Stimulated activated CD4-positive, alpha-beta T cell treated with anti-CD3 and anti-CD28 coated beads, Interleukin-15, amount 100 ng/mL, for 48 hours (primary cell): ENCODE data around the gene TPRX1.
"Not testable (repeated sequence)": the region's sequence is repeated elsewhere in the genome, so short reads cannot be mapped to it uniquely, and the experiment has no call there.

Experiments
- DNase-seq, 2 donors: peaks; one replicate each; pipeline ENCODE4 v3.0.0-alpha.2; 2020; ENCODE audit warnings: low read depth in 2 of 2

The TPRX1 gene

DNA sequence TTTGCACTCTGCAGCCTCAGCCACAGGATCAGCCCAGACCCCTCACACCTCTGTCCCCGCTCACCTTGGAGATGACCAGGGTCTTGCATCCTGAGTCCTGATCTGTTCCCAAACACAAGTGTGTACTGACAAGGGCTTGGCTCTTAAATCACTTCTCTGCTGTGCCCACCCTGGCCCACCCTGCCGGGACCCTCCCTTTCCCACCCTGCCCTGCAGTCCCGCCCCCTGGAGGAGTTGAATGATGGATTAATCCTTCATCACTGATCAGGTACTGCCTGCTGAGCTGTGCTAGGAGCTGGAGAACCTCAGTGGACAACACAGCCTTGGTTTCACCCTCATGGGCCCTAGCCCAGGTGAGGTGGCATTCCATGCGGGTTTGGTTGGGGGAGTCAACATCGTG lies at the start of gene TPRX1:
TPRX1 (minus strand) TSS at position 101 of the 400 bp plus-strand sequence; CDS start at position 89, 12 bp downstream.
- DNase-seq: not testable (repeated sequence)

- DNase-seq: no peak
Measured at GRCh38 chr19:47853003-47853402, 48.7 kb upstream of the TPRX1 start.

GRCh38 chr19:47848823-47849473 lies 44.6 kb upstream of the TPRX1 start:
- peak; percentile 11 to 31 for DNase-seq

DNA sequence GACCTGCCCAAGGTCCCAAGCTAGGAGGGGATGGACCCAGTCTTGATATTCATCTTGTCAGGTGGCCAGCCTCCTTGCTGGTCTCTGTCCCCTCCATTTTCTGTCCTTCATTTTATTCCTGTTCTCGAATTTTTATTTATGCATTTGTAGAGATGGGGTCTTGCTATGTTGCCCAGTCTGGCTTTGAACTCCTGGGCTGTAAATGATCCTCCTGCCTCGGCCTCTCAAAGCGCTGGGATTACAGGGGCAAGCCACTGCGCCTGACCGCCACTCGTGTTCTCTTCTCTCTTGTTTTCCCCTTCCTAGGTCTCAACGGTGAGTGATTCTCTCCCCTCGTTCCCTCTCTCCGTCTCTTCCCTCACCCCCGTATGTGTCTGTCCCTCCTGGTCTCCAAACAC lies 44.1 kb upstream of the TPRX1 start:
- no peak for DNase-seq

DNA sequence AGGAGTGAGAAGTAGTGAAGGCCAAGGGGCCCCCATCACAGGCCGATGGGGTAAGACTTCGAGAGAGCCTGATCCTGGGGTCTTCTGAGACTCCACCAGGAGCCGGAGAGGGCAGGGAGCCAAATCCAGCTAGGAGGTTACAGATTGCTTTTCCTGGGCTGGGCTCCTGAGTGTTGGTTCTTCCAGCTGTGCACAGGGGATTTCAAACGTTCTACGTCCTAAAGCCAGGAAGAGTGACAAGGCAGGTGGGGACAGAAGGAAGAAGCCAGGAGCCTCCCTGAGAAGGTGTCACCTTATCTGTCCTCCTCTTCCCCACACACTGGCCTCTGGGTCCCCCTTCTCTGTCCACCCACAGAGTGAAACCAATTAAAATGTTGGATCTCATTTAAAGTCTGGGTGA lies 38.6 kb upstream of the TPRX1 start:
- no peak for DNase-seq

GRCh38 chr19:47839913-47840312 lies 35.6 kb upstream of the TPRX1 start:
- no peak for DNase-seq

DNA sequence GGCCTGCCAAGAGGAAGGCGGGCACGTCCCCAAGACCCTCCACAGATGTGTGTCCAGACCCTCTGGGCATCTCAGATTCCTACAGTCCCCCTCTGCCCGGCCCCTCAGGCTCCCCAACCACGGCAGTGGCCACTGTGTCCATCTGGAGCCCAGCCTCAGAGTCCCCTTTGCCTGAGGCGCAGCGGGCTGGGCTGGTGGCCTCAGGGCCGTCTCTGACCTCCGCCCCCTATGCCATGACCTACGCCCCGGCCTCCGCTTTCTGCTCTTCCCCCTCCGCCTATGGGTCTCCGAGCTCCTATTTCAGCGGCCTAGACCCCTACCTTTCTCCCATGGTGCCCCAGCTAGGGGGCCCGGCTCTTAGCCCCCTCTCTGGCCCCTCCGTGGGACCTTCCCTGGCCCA lies 35.1 kb upstream of the TPRX1 start:
- DNase-seq: no peak

DNA sequence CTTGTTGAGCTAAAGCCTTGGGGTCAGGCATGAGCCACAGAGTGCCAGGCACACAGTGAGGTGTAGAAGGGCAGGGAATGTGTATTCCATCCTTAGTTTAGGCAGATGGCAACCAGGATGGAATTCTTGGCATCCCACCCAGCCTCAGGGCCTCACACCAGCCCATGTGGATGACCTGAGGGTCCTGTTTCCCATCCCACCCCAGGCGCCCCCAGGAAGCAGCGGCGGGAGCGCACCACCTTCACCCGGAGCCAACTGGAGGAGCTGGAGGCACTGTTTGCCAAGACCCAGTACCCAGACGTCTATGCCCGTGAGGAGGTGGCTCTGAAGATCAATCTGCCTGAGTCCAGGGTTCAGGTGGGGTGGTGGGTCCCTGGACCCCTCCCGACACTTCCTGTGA lies 31.7 kb upstream of the TPRX1 start:
- DNase-seq: no peak

GRCh38 chr19:47832723-47833122 lies 28.4 kb upstream of the TPRX1 start:
- DNase-seq: no peak

DNA sequence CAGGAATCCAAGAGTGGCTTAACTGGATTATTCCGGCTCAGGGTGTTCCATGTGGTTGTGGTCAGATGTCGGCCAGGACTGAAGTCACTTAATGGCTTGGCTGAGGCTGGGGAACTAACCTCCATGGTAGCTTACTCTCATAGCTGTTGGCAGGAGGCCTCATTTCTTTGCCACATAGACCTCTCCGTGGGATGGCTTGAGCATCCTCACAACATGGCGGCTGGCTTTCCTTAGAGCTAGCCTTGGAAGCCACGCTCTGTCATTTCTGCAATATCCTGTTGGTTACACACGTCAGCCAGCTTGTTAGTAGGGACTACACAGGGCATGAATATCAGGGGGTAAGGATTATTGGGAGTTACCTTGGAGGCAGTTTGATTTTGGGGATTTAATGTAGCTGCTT lies 22.4 kb upstream of the TPRX1 start:
- no peak for DNase-seq

- DNase-seq: no peak
Measured at GRCh38 chr19:47824396-47824795, 20.0 kb upstream of the TPRX1 start.

DNA sequence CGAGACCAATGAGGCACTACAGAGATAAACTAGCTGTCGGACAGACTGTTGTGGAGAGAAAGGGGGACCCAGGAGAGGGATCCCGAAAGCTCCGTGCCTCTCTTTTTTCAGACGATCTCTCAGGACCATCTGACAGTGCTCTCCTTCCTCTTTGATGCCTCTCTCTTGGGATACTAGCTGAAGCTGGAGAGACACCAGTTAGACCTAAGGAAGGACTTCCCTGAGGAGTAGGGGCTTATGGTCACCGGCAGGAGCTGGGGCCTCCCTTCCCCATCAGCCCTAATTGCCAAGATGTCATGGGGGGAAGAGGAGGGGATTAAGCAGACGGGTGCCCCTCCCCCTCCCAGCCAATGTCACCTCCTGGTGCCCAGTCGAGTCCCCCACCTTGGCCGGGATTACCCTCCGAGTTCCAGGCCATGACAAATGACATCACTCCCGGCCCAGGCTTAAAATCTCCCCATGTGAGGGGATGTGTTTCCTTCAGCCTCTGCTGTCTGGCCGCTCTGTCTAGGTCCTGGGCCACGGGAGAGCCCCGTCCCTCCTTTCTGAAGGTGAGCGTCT lies 17.2 kb upstream of the TPRX1 start, which contains the start of gene CRX:
CRX (plus strand) TSS at position 478 of the 561 bp plus-strand sequence. CDS start 12,507 bp downstream, outside the sequence.
- no peak for DNase-seq

- DNase-seq: no peak
Measured at GRCh38 chr19:47820410-47820809, 16.1 kb upstream of the TPRX1 start.

DNA sequence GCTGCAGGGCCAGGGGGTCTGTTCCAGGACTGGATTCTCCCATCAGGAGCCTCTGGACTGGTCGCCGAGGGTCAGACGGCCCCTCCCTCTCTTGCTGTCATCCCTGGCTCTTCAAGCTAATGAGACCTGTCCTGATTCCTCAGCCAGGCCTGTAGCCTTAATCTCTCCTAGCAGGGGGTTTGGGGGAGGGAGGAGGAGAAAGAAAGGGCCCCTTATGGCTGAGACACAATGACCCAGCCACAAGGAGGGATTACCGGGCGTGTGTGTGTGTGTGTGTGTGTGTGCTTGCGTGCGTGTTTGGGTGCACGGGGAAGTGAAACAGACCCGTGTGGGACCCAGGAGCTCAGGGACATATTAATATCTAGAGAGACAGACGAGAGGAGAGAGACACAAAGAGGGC lies 15.5 kb upstream of the TPRX1 start:
- no peak for DNase-seq

- not testable (repeated sequence) for DNase-seq
Measured at GRCh38 chr19:47818221-47818620, 13.9 kb upstream of the TPRX1 start.

DNA sequence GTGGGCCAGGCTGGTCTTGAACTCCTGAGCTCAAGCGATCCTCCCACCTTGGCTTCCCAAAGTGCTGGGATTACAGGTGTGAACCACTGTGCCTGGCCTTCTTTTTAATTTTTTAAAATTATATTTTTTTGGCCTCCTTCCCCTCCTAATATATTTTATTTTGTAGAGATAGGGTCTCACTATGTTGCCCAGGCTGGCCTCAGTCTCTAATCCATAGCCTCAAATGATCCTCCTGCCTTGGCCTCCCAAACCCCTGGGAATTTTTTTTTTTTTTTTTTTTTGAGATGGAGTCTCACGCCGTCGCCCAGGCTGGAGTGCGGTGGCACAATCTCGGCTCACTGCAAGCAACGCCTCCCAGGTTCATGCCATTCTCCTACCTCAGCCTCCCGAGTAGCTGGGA lies 11.9 kb upstream of the TPRX1 start:
- not testable (repeated sequence) for DNase-seq

- DNase-seq: no peak
Measured at GRCh38 chr19:47813995-47814328, 9.6 kb upstream of the TPRX1 start.

DNA sequence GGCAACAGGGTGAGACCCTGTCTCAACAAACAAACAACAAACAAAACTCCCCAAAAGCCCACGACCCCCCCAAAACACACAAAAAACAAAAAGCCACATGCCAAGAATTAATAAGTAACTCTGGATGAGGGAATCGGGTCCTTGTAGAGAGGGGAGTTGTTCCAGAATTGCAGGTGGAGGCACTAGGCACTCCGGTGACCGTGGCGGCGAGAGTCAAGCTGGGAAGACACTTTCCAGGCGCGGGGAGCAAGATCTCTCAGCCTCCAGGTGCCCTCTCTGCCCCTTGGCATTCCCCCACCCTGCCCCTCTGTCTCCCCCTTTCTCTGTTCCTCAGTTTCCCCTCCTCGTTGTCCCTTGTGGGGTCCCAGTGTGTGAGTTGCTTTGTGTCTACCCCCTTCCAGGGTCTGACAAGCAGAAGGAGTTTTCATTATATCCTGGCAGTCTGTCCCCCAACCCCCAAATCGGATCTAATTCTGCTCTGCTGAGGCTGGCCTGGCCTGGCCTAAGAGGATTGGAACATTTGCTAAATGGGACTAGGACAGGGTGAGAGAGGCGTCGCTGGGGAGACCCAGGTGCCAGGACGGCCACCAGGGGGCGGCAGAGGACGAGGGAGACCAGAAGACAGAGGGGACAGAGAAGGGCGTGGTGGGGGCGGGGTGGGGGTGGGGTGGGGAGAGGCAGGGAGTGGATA lies 9.1 kb upstream of the TPRX1 start:
- peak; percentile 64 to 81 for DNase-seq

GRCh38 chr19:47806435-47806834 lies 2.1 kb upstream of the TPRX1 start:
- no peak for DNase-seq

- DNase-seq: no peak
Measured at GRCh38 chr19:47805313-47805712, 962 bp upstream of the TPRX1 start.

DNA sequence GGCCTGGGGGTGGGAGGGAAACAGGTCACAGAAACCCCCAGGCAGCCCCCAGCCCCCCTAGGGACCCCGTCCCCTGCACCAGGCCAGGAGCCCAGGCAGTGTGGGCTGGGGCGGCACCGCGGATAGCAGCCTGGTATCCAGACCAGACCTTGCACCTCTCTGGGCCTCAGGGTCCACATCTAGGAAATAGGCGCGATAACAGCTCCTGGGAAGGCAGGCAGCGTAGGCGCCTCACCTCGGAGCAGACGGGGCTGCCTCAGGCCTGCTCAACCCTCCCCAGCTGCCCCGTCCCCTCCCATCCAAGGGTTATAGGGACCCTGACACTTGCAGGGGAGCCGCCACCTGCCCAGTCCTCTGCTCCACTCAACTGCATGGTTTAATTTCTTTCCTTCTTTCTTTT lies 680 bp downstream of the TPRX1 start:
- DNase-seq: not testable (repeated sequence)

GRCh38 chr19:47803148-47803547 lies 1.2 kb downstream of the TPRX1 start:
- DNase-seq: not testable (repeated sequence)

DNA sequence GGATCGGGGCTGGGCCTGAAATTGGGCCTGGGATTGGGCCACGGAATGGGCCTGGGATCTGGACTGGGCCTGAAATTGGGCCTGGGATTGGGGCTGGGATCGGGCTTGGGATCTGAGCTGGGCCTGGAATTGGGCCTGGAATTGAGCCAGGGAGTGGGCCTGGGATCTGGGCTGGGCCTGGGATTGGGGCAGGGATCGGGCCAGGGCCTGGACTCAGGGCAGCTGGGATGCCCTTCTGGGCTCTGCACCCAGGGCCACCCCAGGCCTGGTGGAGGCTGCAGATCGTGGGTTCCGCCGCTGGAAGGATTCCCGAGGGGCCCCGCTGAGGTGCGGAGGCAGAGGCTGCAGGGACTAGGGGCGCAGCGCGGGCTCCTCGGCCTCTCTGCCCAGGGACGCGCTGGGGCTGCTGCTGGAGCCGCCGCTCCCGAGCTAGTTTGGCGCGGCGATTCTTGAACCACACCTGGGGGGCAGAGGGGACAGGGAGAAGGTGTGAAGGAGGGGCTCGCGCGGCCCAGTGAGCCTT lies 1.8 kb downstream of the TPRX1 start:
- no peak for DNase-seq
